GM19023 (cell line): ENCODE data around the gene KIAA1328.
"Not testable (repeated sequence)": the region's sequence is repeated elsewhere in the genome, so short reads cannot be mapped to it uniquely, and the experiment has no call there.

Source experiments
- ATAC-seq: cut with Tn5 transposase; IDR thresholded peaks from one replicate; pipeline ENCODE4 v1.9.1; 2021; ENCODE audit warnings: mild to moderate bottlenecking, moderate library complexity; ENCODE audit not compliant: unreplicated experiment

KIAA1328 gene

DNA sequence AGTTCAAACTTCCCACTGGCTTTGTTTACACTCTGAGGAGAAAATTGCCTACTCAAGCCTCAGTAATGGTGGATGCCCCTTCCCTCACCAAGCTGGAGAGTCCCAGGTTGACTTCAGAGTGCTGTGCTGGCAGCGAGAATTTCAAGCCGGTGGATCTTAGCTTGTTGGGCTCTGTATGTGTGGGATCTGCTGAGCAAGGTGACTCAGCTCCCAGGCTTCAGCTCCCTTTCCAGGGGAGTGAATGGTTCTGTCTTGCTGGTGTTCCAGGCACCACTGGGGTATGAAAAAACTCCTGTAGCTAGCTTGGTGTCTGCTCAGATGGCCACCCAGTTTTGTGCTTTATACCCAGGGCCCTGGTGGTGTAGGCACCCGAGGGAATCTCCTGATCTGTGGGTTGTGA is 50.9 kb downstream of the KIAA1328 start:
- not testable (repeated sequence) for ATAC-seq

DNA sequence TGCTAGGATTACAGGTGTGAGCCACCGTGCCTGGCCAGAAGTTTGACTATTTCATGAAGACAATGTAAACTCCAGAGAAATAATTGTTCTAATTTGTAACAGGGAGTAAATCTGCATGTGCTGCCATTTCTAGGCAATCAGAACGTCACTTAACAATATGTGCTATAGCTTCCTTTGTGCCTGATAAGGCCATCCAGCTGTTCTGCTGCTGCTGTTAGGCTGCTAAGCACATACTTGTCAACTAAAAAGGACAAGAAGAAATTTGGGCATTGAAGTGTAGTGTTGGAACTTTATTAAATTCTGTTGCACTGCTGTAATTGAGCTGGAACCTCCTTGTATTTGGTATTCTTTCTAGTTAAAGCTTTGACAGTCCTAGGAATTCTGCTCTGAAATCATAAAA is 57.1 kb downstream of the KIAA1328 start:
- ATAC-seq, result no peak

DNA sequence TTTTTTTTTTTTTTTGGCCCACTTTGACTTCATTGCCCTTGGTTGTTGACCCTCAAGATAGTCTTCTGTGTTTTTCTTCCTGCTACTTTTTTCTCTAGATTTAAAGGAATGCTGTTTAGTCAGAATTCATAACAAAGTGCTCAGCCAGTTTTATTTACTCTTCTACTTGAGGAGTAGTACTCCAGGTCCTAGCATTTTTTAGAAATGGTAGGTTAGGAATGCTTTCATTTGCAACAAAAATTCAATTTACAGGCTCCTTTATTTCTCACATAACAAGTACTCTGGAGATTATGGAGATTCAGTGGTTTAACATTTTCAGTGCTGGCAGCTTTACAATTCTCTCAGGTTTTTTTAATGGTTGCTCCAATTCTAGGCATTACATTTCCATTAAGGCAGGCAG is 58.2 kb downstream of the KIAA1328 start:
- no peak for ATAC-seq

DNA sequence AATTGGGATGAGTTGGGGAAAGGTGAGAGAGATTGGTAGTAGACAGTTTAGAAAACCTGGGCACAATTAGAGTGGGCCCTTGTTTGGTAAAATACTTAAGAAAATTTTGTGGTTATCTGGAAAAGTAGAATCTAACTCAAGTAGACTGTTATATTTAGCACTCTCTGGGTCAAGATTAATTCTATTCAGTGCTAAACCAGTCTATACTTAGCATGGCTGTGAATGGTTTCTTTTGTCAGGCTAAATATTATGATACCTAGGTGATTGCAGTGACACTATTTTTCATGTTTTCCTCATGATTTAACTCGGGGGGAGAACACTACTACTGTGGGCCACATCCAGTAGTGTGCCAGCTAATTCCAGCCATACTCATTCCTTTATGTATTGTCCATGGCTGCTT is 58.9 kb downstream of the KIAA1328 start:
- ATAC-seq, result no peak

DNA sequence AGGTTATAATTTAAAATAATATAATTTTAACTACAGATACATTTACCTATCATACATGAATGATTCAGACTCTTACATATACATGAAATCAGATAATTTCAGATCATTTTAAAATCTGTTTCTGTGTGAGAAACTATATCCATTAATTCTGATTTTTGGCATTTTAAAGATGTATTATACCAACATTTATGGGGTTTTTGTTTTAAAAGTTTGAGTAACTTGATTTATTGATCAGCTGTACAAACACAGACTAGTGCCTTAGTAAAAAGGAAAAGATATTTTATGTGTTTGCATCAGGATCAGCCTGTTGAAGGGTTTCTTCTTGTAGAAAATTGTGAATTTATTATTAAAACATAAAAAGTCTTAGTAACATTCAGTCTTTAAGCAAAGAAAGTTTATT is 59.9 kb downstream of the KIAA1328 start:
- no peak for ATAC-seq

DNA sequence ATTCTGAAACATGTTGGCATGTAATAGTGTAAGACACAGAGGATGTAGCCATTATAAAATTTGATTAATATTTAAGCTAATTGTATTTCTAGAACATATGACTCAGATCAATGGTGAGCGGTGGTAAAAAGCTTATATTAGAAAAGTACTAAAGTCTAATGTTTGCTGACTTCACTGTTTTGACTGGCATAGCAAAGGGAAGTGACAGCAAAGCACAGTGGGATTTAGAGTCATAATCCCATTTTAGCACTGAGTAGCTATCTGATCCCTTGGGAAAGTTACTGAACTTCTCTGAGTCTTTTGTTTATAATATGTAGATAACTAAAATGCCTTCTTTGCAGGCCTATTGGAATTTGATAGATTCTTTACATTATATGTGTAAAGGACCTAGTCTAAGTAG is 60.4 kb downstream of the KIAA1328 start:
- no peak for ATAC-seq

DNA sequence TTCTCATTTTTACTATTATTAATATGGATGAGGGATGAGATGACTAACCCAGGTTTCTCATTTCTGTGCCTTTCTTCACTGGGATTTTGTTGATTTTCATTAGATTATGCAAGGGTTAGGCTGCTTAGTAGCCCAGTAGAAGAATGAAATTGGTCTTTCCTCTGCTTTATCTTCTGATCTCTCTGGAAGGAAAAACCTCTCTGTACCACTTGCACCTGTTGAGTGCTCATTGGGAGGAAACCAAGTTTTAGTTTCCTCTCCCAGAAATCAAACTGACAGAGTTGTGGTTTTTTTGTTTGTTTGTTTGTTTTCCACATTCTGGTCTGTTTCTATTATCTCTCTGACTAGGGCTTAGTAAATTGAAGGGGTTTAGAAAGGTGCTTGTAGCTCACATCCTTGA is 60.8 kb downstream of the KIAA1328 start:
- no peak for ATAC-seq

DNA sequence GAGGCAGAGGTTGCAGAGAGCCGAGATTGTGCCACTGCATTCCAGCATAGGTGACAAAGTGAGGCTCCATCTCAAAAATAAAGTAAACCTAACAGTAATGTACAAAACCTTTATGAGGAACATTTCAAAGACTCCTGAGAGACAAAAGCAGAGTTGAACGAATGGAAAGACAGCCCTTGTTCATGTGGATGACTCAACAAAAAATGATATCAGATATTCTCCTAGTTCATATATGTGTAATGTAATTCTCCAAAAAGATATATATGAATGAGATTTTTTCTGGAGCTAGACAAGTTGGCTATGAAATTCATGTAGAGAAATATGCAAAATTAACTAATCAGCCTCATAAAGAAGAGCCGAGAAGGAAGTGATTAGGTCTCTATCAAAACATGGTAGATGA is 61.7 kb downstream of the KIAA1328 start:
- no peak for ATAC-seq

DNA sequence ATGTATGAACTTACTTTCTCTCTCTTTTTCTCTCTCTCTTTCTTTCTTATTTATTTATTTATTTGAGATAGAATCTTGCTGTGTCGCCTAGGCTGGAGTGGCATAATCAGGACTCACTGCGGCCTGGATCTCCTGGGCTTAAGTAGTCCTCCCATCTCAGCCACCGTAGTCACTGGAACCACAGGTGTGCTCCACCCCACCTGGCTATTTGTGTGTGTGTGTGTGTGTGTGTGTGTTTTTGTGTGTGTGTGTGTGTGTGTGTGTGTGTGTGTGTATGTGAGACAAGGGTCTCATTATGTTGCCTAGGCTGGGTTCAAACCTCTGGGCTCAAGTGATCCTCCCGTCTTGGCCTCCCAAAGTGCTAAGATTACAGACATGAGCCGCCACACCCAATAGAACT is 64.3 kb downstream of the KIAA1328 start:
- no peak for ATAC-seq

DNA sequence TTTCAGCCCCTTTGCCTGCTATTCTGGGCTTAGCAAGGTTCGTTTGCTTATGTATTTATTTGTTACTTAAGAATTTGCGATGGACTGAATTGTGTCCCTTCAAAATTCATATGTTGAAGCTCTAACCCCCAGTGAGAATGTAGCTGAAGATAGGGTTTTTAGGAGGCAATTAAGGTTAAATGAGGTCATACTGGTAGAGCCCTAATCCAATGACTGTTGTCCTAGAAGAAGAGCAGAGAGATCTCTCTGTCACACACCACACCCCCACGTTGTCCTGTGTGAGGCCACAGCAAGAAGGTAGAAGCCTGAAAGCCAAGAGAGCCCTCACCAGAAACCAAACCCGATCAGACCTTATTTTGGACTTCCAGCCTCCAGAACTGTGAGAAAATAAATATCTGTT is 66.7 kb downstream of the KIAA1328 start:
- no peak for ATAC-seq

DNA sequence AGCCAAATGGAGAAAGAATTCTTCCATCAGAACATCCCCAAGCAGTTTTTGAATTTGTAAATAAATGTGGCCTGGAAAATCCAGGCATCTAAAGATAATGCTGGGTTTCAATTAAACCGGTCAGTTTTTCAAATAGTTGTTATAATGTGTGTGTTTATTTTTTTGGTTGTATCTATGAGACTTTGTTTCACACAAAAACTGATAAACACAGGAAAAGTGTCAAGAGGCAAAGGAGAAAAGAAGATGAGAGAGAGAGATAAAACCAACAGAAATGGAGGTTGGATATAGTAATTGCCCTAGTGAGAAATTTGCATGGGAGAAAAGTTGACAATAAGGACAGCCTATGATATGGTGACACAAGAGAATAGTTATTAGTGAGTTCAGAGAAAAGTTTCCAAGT is 68.3 kb downstream of the KIAA1328 start:
- ATAC-seq, result no peak

DNA sequence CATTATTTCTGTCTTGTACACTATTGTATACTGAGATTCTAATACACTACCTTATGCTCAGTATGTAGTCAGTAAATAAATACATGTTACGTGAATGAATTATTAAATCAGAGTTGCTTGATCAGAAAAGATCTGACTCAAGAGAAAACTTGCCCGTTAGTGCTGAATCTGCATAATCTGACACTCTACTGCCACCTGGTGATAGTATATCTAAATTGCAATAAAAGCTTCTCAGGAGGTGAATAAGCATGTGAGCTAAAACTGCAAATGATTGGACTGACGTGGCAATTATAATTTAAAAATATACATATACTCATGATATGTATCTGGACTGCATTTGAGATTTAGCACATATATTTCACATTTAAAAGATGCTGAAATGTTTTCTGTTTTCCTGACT is 70.4 kb downstream of the KIAA1328 start:
- no peak for ATAC-seq

DNA sequence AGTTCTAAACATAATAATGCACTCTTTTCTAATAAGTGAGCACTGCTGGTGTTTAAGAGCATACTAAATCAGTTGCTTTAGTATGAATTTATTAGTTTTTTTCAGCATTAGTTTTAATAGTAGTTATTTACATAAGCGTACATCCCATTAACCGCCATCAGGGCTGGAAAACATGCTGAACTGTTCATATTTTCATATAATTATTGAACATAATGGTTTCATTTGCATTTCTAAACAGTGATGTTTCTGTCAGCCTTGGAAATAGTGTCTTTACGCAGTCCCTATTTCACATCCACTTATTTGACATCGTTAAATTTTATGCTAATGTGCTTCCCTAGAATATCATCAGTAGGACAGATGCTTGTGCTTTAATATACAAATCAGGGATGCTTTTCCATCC is 71.5 kb downstream of the KIAA1328 start:
- no peak for ATAC-seq

DNA sequence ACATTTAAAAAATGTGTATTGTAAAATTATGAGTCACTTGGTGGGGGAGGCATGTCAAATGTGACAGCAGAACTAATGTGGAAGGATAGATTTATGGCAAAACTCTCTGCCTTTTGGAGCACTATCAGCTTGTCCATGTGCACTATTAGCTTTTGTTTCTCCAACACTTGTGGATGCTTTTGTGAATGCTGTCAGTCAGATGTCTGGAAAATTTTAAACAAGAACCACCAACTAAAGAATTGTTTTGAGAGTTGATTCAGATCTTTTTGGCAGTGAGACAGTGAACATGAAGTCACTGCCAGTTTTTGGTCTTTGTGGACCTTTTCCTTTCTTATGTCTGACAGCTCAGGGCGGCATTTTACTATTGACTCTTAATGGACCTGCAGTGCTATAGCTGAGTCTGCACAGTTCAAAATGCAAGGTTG is 72.4 kb downstream of the KIAA1328 start:
- no peak for ATAC-seq

DNA sequence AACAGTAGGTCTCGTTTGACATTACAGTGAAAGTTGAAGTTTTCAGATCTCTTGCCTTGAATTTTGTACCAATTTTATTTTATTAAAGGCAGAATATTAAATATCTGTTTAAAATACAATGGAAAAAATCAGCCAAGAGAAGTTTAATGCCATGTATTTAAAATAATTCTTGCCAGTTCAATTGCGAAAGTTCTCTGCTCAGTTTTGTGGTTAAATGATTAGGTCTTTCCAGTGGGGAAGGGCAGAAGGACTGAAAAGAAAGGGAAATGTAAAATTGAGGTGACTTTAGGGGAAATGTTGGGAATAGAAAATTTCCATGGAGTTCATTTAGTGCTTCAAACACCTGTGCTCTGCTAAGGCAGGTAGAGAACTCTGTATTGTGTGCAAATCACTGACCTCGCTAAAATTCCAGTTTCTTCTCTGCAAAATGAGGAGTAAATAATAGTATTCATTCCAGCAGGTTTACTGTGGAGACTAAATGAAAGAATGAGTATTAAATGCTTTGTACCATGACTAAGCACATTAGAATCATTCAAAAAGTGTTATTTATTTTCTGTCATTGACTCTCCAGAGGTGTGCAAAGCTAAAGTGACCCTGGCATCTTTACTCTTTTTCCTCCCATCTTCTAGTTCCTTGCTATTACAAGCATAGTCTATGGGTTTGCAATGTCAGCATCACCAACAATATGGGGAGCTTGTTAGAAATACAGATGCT is 74.4 kb downstream of the KIAA1328 start:
- ATAC-seq, result no peak

DNA sequence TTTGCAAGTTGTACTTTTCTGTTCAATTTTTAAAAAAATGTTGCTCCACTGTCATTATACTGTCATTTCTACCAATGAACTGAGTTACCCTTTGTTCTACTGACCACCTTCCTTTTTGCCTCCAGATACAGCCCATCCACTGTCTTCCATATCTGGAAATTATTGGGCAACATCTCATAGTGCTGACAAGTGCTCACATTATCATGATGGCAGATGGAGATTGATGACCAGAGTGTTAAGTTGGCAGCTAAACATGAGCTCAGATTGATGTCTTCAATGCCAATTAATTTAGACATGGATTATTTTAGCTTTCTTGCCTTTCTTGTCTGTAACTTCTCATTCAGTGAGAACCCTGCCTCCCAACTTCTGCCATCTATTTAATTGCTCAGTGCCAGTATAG is 76.6 kb downstream of the KIAA1328 start:
- no peak for ATAC-seq

DNA sequence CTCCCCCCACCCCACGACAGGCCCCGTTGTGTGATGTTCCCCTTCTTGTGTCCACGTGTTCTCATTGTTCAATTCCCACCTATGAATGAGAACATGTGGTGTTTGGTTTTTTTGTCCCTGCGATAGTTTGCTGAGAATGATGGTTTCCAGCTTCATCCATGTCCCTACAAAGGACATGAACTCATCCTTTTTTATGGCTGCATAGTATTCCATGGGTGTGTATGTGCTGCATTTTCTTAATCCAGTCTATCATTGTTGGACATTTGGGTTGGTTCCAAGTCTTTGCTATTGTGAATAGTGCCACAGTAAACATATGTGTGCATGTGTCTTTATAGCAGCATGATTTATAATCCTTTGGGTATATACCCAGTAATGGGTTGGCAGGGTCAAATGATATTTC is 80.4 kb downstream of the KIAA1328 start:
- not testable (repeated sequence) for ATAC-seq

DNA sequence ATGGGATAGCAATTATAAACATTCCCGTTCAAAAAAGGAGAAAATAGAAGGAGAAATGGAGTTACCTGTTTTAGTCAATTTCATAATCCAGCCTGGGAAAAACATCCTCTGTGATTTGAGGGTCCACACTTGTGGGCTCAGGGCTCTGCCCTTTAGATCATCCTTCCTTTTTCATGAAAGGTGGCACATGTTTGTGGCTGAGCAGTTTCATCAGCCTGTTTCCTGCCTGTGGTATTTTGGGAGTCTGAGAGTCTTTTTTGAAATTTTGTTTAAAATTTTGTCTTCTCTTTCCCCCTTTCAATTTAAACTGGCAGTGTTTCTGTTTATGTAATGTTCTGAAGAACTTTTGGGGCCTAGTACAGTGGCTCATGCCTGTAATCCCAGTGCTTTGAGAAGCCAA is 84.0 kb downstream of the KIAA1328 start:
- ATAC-seq, result no peak

DNA sequence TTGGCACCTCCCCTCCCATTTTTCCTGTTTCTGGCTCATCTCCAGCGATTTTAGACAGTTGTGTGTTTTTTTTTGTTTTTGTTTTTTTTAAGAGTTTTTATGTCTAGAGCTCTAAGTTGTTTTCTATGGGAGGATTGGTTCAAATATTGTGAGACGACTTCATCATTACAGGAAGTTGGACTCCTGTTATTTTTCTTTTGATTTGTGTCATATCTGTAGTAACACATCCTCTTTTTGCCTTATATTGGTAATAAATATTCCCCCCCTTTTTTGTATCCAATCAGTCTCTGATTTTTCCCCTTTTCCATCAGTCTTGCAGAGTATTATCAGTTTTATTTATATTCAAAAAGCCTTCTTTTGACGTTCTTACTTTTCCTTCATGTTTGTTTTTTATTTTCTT is 89.0 kb downstream of the KIAA1328 start:
- no peak for ATAC-seq

DNA sequence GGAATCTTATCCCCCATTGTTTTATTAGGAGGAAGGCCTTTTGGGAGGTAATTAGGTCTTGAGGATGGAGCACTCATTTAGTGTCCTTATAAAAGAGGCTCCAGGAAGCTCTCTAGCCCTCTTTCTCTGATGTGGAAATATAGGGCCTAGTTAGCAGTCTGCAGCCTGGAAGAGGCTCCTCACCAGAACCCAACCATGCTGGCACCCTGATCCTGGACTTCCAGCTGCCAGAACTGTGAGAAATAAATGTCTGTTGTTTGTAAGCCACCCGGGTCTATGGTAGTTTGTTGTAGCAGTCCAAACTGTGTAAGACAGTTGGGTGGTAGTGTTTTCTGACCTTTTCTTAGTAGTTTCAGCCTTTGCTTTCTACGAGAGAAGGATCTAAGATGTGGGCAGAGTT is 100.7 kb downstream of the KIAA1328 start:
- ATAC-seq, result no peak

DNA sequence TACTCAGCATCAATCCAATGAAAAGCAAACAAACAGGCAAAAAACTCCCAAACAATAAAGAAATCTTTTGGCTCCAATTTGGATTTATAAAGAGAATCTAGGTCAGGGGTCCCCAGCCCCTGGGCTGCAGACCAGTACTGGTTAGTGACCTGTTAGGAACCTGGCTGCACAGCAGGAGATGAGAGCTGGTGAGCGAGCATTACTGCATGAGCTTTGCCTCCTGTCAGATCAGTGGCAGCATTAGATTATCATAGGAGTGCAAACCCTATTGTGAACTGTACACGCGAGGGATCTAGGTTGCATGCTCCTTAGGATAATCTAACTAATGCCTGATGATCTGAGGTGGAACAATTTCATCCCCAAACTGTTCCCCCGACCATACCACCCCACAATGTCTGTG is 102.2 kb downstream of the KIAA1328 start:
- no peak for ATAC-seq

DNA sequence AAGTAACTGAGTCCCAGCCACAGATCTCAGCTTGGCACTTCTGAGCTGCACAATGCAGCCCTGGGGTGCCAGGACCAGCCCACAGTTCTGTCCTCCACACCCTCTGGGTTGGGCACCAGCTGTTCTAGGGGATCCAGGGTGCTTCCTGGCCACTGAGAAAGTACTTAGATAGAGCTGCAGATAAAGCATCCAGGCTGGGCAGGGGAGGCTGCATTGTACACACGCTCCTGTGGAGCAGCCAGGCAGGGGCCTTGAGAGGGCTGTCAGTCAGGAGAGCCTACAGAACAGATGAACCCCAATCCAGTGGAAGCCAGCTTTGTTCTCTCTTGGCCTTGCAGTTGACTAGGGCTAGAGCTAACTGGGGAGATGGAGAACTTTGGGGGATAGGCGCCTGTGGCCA is 104.6 kb downstream of the KIAA1328 start:
- ATAC-seq, result no peak

DNA sequence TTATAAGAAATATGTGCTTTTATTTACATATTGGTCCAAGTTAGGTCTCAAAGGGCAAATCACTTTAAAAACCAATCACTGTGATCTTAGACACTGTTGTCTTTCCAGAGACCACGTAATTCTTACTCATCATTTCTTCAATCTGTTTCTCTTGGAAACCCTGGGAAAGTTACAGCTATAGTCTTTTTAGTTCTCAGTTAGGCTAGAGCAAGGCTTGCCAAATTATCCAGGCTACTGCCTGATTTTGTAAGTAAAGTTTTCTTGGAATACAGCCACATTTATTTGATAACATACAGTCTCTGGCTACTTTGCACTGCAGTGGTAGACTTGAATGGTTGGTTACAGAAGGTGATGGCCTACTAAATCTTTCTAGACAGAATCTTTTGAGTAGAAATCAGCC is 106.0 kb downstream of the KIAA1328 start:
- no peak for ATAC-seq
